PC-9 (cell line): ENCODE data around the gene ACBD6. TPM values are rescaled to one million over a fixed set of nuclear protein-coding genes. Genes with fewer than 3 reads are reported as not detected.

ENCODE experiments used
- BruUV-seq: library from RNA; stranded (reverse); fragments of 400-500 nt; replicated peaks from 2 replicates; lab custom pipeline; 2021; lab: Mats Ljungman, UMichigan
- CTCF ChIA-PET: fragments of 300-600 bp; sonication (Branson Sonifier 250); formaldehyde crosslinking; loops from one replicate; lab custom pipeline; 2022; ENCODE audit warnings: antibody characterized with exemption; lab: Charles Lee
- POLR2A ChIA-PET: fragments of 300-600 bp; sonication (Branson Sonifier 250); formaldehyde crosslinking; loops from one replicate; lab custom pipeline; 2022; ENCODE audit warnings: antibody characterized with exemption; ENCODE audit not compliant: unreplicated experiment; lab: Charles Lee
- DNase-seq, 2 experiments: peaks; one replicate each; pipeline versions ENCODE4 v3.0.0 to v3.0.0-alpha.2; 2015 to 2022; ENCODE audit warnings: mixed read lengths in 1 of 2
- H2AFZ ChIP-seq: fragments of 200-600 bp; sonication (generic); 2 replicates; pipeline ENCODE4 v1.8.1; 2017; ENCODE audit warnings: antibody characterized with exemption
- H3F3A ChIP-seq: fragments of 200-600 bp; sonication (generic); 2 replicates; pipeline ENCODE4 v1.8.1; 2017; ENCODE audit warnings: antibody characterized with exemption, mild to moderate bottlenecking, low read depth; ENCODE audit not compliant: insufficient read depth
- H3K27ac ChIP-seq: fragments of 200-600 bp; sonication (generic); 2 replicates; pipeline ENCODE4 v1.6.1; 2016; ENCODE audit warnings: mixed run types
- H3K27me3 ChIP-seq: fragments of 200-600 bp; sonication (generic); 2 replicates; pipeline ENCODE4 v1.6.1; 2016; ENCODE audit warnings: low read depth, mixed run types; ENCODE audit not compliant: insufficient read depth
- H3K36me3 ChIP-seq: fragments of 200-600 bp; sonication (generic); 2 replicates; pipeline ENCODE4 v1.6.1; 2016; ENCODE audit warnings: low read depth, mixed run types
- H3K4me1 ChIP-seq: fragments of 200-600 bp; sonication (generic); replicated peaks from 2 replicates; pipeline ENCODE4 v1.6.1; 2016; ENCODE audit warnings: mixed run types; ENCODE audit not compliant: insufficient read depth
- H3K4me2 ChIP-seq: fragments of 200-600 bp; sonication (generic); 2 replicates; pipeline ENCODE4 v1.6.1; 2017; ENCODE audit warnings: mixed run types
- H3K4me3 ChIP-seq: fragments of 200-600 bp; sonication (generic); 2 replicates; pipeline ENCODE4 v1.6.1; 2016; ENCODE audit warnings: mixed run types
- H3K79me2 ChIP-seq: fragments of 200-600 bp; sonication (generic); 2 replicates; pipeline ENCODE4 v1.6.1; 2017; ENCODE audit warnings: low read depth, mixed run types
- H3K9me2 ChIP-seq: fragments of 200-600 bp; sonication (generic); 2 replicates; pipeline ENCODE4 v1.8.1; 2017; ENCODE audit warnings: mild to moderate bottlenecking; ENCODE audit not compliant: insufficient read depth
- H3K9me3 ChIP-seq: fragments of 200-600 bp; sonication (generic); 2 replicates; pipeline ENCODE4 v1.8.1; 2016; ENCODE audit warnings: low read depth; ENCODE audit not compliant: insufficient read depth
- H4K20me1 ChIP-seq: fragments of 200-600 bp; sonication (generic); 2 replicates; pipeline ENCODE4 v1.8.1; 2017; ENCODE audit not compliant: insufficient read depth
- EZH2 ChIP-seq: fragments of 200-600 bp; sonication (generic); IDR thresholded peaks from 2 replicates; pipeline ENCODE4 v1.8.0; 2017; ENCODE audit warnings: antibody characterized with exemption, low read depth
- intact Hi-C: fragments of 100-400 bp; cut with micrococcal nuclease; formaldehyde crosslinking; loops from one replicate; pipeline ENCODE4 v1.10.0; 2022; ENCODE audit not compliant: unreplicated experiment
- total RNA-seq: library from RNA; stranded (reverse); gene quantifications from 2 replicates; pipeline ENCODE4 v1.2.3, GENCODE V29; 2021
- TF ChIP-seq, protein P1 (sequence below): fragments of 200-600 bp; sonication (generic); conservative IDR thresholded peaks from 2 replicates; pipeline ENCODE4 v1.6.1; 2017; ENCODE audit warnings: mixed run types, antibody characterized with exemption, mild to moderate bottlenecking, moderate library complexity

ACBD6 gene
- total RNA-seq, 1 experiment from 2014 or later: 61.0 TPM

DNA sequence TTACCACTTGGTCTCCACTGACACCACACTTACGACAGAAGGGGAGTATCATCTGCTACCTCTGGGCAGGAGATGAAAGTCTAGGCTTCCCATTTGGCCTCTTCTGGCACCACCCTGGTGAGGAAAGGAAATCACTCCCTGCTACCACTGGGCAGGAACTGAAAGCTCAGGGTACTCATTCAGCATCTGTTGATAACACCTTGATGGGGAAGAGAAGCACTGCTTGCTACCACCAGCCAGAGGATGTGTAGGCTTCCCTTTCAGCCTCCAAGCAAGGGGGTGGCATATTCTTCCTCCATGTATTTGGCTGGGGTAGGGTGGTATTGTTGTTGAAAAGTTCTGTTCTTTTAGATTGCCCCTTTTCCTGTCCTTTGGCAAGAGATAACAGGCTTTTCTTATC, 115.0 kb downstream of the ACBD6 start:
- no peaks in the 10 kb centered on the region for H3K9me2 ChIP-seq
- peaks cover 6% of the 10 kb centered on the region for H3F3A ChIP-seq
- no TSS peak for BruUV-seq
- DNase-seq: no peak
- no peak overlapping the region for H3K27ac ChIP-seq
- H3K79me2 ChIP-seq: peaks cover 9% of the 10 kb centered on the region; the same call in 1 of the 2 replicates
- no peak for TF ChIP-seq EZH2
- TF ChIP-seq, protein P1, sequence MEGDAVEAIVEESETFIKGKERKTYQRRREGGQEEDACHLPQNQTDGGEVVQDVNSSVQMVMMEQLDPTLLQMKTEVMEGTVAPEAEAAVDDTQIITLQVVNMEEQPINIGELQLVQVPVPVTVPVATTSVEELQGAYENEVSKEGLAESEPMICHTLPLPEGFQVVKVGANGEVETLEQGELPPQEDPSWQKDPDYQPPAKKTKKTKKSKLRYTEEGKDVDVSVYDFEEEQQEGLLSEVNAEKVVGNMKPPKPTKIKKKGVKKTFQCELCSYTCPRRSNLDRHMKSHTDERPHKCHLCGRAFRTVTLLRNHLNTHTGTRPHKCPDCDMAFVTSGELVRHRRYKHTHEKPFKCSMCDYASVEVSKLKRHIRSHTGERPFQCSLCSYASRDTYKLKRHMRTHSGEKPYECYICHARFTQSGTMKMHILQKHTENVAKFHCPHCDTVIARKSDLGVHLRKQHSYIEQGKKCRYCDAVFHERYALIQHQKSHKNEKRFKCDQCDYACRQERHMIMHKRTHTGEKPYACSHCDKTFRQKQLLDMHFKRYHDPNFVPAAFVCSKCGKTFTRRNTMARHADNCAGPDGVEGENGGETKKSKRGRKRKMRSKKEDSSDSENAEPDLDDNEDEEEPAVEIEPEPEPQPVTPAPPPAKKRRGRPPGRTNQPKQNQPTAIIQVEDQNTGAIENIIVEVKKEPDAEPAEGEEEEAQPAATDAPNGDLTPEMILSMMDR: no peak
- H3K4me2 ChIP-seq: no peak overlapping the region
- H2AFZ ChIP-seq: no peak overlapping the region
- H3K4me3 ChIP-seq: no peak overlapping the region
- POLR2A ChIA-PET: no interaction called here
- no peaks in the 10 kb centered on the region for H3K4me1 ChIP-seq
- H3K27me3 ChIP-seq: no peaks in the 10 kb centered on the region
- CTCF ChIA-PET: no interaction called here
- H3K36me3 ChIP-seq: no peaks in the 10 kb centered on the region
- H4K20me1 ChIP-seq: no peaks in the 10 kb centered on the region
- H3K9me3 ChIP-seq: peaks cover 11% of the 10 kb centered on the region; the same call in 1 of the 2 replicates
- intact Hi-C loops: no loop called here

DNA sequence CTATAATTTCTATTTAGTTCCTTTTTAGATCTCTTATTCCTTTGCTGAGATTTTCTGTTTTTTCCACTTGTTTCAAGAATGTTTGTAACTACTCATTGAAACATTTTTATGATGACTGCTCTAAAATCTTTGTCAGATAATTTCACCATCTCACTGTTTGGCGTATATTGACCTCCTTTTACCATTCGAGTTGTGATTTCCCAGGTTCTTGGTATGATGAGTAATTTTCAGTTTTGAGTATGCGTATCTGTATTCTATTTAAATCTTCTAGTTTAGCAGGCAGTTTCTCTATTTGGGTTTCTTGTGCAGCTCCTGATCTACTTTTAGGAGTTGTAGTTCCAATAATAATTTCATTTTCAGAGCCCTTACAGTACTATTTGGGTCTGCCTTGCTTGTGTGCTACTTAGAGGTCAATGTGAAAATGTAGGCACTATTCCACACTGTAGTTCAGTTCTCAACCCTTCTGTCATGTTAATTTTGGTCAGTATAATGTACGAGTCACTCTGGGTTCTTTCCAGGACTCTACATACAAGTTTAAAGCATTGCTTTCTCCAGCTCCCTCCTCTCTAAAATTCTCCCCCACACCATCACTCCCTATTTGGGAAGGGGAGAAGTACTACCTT, 115.5 kb downstream of the ACBD6 start:
- no peak overlapping the region for H3K4me3 ChIP-seq
- H2AFZ ChIP-seq: no peak overlapping the region
- H3K9me2 ChIP-seq: no peaks in the 10 kb centered on the region
- H3K27me3 ChIP-seq: no peaks in the 10 kb centered on the region
- H3K4me2 ChIP-seq: no peak overlapping the region
- H3K27ac ChIP-seq: no peak overlapping the region
- H3K36me3 ChIP-seq: no peaks in the 10 kb centered on the region
- H3F3A ChIP-seq: peaks cover 11% of the 10 kb centered on the region
- no peak for DNase-seq
- no peaks in the 10 kb centered on the region for H4K20me1 ChIP-seq
- no TSS peak for BruUV-seq
- intact Hi-C loops: no loop called here
- TF ChIP-seq EZH2: no peak
- TF ChIP-seq, protein P1: no peak
- H3K4me1 ChIP-seq: no peaks in the 10 kb centered on the region
- peaks cover 11% of the 10 kb centered on the region; the same call in 1 of the 2 replicates for H3K9me3 ChIP-seq
- ChIA-PET POLR2A (no interaction called here), CTCF (no interaction called here)
- peaks cover 13% of the 10 kb centered on the region; the same call in 1 of the 2 replicates for H3K79me2 ChIP-seq

DNA sequence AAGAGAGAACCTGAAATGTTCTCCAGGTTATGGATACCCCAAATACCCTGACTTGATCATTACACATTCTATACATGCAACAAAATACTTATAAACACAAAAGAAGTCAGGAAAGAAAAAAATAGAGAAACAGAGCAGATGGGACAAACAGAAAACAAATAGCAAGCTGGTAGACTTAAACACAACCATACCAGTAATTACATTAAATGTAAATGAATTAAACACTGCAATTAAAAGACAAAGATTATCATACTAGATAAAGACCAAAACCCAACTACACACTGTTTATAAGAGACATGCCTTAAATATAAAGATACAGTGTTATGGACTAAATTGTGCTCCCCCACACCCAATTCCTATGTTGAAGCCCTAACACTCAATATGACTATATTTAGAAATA, 117.2 kb downstream of the ACBD6 start:
- no TSS peak for BruUV-seq
- intact Hi-C loops: no loop called here
- H3K4me3 ChIP-seq: no peak overlapping the region
- H4K20me1 ChIP-seq: no peaks in the 10 kb centered on the region
- H3K4me2 ChIP-seq: no peak overlapping the region
- no peak overlapping the region for H2AFZ ChIP-seq
- no peak overlapping the region for H3K27ac ChIP-seq
- H3K4me1 ChIP-seq: no peaks in the 10 kb centered on the region
- H3K27me3 ChIP-seq: no peaks in the 10 kb centered on the region
- no peaks in the 10 kb centered on the region for H3K9me2 ChIP-seq
- no peaks in the 10 kb centered on the region for H3K36me3 ChIP-seq
- ChIA-PET POLR2A (no interaction called here), CTCF (no interaction called here)
- peaks cover 11% of the 10 kb centered on the region for H3F3A ChIP-seq
- H3K9me3 ChIP-seq: peaks cover 24% of the 10 kb centered on the region
- no peak for DNase-seq
- TF ChIP-seq EZH2: no peak
- peaks cover 18% of the 10 kb centered on the region; the same call in 1 of the 2 replicates for H3K79me2 ChIP-seq
